Skeletal muscle cell (primary cell): Measurements from ENCODE around the gene CFAP20DC.
"Not testable (repeated sequence)": the region's sequence is repeated elsewhere in the genome, so short reads cannot be mapped to it uniquely, and the experiment has no call there.

Experiments used
- DNase-seq: peaks from one replicate; pipeline ENCODE4 v3.0.0-alpha.2; 2010; ENCODE audit warnings: low read depth
- H3K4me3 ChIP-seq: 2 replicates; pipeline ENCODE4 v1.5.1; 2011; ENCODE audit warnings: low read depth, mild to moderate bottlenecking, control low read depth, low read length, moderate library complexity

Gene CFAP20DC

DNA sequence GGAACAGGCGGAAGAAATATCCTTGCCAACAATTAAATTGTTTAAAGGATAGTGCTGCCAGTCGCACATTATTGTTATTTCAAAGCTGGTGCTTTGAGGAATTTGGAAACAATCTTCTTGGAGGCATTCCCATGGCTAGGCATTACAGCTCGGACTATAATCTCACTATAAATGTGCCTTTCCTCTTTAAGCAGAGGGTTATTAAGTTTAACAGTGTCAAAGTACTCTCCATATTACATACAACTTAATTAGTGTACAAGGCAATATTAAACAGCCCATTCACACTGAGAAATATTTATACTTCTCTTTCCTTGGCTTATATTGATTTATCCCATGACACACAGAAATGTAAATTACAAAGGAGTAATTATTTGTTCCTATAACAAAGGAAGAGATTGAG is 329.3 kb downstream of the CFAP20DC start:
- no peak overlapping the region for H3K4me3 ChIP-seq
- no peak for DNase-seq

DNA sequence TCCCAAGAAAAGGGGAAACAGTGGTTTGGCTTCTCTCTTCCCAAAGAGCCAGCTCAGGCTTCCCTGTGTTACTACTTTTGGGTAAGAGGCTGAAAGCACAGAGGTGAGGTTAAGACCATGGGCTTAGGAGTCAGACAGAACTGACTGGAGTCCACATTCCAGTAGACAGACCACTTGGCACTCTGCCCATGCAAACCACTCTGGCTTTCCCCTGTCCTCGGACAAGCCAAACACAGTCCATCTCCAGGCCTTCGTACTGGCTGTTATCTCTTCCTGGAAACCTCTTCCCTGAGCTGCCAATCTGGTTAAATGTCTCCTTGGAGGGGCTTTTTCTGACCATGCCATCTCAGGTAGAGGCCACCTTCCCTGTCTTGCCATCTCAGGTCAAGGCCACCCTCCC is 330.1 kb downstream of the CFAP20DC start:
- no peak for DNase-seq
- no peak overlapping the region for H3K4me3 ChIP-seq

- DNase-seq: no peak
- H3K4me3 ChIP-seq: no peak overlapping the region
These were observed 336.0 kb downstream of the CFAP20DC start for GRCh38 chr3:58713715-58714401.

DNA sequence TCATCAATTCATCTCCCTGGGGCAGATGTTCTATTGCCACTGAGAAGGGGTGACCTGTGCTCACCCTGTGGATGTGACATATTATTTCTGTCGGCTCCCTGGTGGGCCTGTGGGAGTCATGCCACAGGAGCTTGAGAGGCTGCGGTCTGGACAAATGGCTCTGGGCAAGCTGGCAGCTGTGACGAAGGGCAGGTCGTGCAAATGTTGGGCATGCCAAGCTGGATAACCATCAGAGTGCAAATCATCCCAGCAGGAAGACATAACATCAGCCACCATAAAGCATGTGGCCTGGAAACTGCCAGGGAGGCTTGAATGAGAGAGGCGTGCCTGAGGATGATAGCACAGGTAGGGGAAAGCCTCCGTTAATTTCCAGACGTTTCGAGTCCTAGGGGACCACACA is 338.0 kb downstream of the CFAP20DC start:
- no peak overlapping the region for H3K4me3 ChIP-seq

GRCh38 chr3:58708983-58709382 is 340.8 kb downstream of the CFAP20DC start:
- not testable (repeated sequence) for H3K4me3 ChIP-seq, DNase-seq

More for the DNA sequence above, 338.0 kb downstream of the CFAP20DC start:
- no peak for DNase-seq

GRCh38 chr3:58708116-58708791 is 341.6 kb downstream of the CFAP20DC start:
- H3K4me3 ChIP-seq: no peak overlapping the region
- DNase-seq: no peak

GRCh38 chr3:58707390-58707930 is 342.4 kb downstream of the CFAP20DC start:
- DNase-seq: no peak
- no peak overlapping the region for H3K4me3 ChIP-seq

DNA sequence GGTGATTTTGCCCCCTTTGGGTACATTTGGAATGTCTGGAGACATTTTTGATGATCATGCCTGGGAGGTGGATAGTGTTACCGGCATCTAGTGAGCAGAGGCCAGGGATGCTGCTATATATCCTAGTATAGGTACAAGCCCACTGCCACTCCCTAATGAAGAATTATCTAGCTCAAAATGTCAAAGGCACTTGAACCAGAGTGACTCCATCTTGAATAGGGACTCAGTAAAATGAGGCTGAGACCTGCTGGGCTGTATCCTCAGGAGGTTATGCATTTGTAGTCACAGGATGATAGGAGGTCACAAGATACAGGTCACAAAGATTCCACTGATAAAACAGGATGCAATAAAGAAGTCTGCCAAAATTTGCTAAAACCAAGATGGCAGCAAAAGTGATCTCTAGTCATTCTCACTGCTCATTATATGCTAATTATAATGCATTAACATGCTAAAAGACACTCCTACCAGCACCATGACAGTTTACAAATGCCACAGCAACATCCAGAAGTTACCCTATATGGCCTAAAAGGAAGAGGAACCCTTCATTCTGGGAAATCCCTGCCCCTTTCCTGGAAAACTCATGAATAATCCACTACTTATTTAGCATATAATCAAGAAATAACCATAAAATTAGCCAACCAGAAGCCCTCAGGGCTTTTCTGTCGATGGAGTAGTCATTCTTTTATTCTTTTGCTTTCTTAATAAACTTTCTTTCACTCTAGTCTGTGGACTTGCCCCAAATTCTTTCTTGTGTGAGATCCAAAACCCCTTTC is 343.2 kb downstream of the CFAP20DC start:
- DNase-seq: no peak
- H3K4me3 ChIP-seq: no peak overlapping the region

DNA sequence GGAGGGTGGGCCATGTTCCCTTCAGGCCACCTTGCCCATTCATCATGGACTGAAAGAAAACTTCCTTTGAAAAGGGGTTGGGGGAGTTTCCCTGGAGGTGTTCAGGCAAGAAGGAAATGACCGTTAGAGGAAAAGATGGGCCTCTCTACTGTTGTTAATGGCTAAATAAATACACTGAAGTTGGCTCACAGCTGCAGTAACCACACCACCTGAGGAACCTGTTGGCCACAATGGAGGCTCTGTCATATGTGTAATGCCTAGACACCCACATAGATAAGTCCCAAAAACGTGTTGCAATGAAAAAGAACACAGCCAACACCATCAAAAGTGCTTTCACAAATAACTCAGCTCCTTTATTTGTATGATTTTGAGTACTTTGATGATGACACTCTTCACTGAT is 345.1 kb downstream of the CFAP20DC start:
- no peak overlapping the region for H3K4me3 ChIP-seq
- DNase-seq: no peak

DNA sequence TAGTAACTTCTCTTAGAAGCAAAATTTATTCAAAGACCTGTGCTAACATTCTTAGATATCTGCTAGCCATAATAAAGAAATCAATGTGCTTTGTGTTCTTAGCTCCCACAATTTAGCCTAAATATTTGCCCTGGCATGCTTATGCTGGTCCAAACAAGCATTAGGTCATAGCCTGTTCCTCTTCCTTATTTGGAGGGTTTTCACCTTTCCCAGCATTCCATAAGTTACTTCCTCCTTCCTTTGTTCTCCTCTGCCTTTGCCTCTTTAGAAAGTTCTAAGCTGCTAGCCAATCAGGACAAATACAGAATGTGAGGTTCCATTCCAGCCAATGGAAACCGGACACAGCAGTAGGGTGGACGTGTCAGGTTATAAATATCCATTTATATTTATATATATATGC is 345.5 kb downstream of the CFAP20DC start:
- H3K4me3 ChIP-seq, DNase-seq: not testable (repeated sequence)

DNA sequence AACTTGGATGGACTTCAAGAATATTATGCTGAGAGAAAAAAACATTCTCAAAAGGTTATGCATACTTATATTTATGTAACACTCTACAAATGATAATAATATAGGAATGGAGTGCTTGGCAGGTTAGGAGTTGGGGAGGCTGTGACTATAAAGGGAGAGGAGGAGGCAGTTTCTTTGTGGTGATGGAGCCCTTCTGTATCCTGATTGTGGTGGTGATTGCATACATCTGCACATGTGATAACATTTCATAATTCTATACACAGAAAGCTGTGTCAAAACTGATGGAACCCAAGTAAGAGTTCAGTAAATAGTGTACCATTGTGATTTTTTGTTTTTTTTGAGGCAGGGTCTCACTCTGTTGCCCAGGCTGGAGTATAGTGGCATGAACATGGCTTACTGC is 351.6 kb downstream of the CFAP20DC start:
- DNase-seq: no peak
- no peak overlapping the region for H3K4me3 ChIP-seq

DNA sequence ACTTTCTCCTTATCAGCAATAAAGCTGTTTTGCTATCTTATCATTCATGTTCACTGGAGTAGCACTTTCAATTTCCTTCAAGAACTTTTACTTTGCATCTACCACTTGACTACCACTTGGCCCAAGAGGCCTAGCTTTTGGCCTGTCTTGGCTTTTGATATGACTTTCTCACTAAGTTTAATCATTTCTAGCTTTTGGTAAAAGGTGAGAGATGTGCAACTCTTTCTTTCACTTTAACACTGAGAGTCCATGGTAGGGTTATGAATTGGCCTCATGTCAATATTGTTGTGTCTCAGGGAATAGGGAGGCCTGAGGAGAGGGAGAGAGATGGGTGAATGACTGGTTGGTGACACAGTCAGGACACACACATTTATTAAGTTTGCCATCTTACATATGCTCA is 352.3 kb downstream of the CFAP20DC start:
- no peak for DNase-seq
- no peak overlapping the region for H3K4me3 ChIP-seq

DNA sequence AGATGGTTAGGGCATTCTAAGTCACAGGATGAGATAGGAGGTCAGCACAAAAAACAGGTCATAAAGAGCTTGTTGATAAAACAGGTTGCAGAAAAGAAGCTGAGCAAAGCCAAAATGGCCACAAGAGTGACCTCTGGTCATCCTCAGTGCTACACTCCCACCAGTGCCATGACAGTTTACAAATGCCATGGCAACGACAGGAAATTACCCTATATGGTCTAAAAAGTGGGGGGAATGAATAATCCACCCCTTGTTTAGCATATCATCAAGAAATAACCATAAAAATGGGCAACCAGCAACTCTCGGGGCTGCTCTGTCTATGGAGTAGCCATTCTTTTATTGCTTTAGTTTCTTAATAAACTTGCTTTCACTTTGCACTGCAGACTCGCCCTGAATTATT is 353.0 kb downstream of the CFAP20DC start:
- not testable (repeated sequence) for DNase-seq, H3K4me3 ChIP-seq

- no peak for DNase-seq
- H3K4me3 ChIP-seq: no peak overlapping the region
These were observed 353.7 kb downstream of the CFAP20DC start for GRCh38 chr3:58696093-58696492.

GRCh38 chr3:58695284-58695683 is 354.5 kb downstream of the CFAP20DC start:
- H3K4me3 ChIP-seq, DNase-seq: not testable (repeated sequence)

GRCh38 chr3:58693940-58694850 is 355.6 kb downstream of the CFAP20DC start:
- no peak for DNase-seq
- H3K4me3 ChIP-seq: no peak overlapping the region

DNA sequence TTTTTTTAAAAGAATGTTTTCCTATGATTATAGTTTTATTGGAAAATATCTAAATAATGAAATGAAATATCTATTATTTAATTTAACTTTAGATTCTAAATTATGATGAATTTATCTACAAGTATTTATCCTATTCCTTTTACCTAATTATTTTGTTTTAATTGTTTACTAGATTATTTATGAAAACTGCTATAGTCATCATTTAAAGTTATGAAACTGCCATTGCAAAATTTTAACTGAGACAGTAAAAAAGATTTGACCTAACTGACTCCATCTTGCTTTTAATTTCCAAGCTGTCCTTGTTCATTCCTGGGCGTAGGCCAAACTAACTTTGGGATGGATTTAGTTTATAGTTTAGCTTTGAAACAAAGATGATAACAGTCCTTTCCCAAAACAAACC is 357.3 kb downstream of the CFAP20DC start:
- DNase-seq: no peak
- H3K4me3 ChIP-seq: no peak overlapping the region
